ENCODE results near the gene NBPF1. TPM values are rescaled to one million over a fixed set of nuclear protein-coding genes. Genes with fewer than 3 reads are reported as not detected.
"Not testable (repeated sequence)": the region's sequence is repeated elsewhere in the genome, so short reads cannot be mapped to it uniquely, and the experiment has no call there.

Gene NBPF1
- polyA plus RNA-seq (2013, experiment 1 of 4), result 33.5 TPM
- 38.9 TPM for polyA plus RNA-seq (2013, experiment 2 of 4)
- polyA plus RNA-seq (2013, experiment 3 of 4), result 31.8 TPM
- 36.2 TPM for polyA plus RNA-seq (2013, experiment 4 of 4)

DNA sequence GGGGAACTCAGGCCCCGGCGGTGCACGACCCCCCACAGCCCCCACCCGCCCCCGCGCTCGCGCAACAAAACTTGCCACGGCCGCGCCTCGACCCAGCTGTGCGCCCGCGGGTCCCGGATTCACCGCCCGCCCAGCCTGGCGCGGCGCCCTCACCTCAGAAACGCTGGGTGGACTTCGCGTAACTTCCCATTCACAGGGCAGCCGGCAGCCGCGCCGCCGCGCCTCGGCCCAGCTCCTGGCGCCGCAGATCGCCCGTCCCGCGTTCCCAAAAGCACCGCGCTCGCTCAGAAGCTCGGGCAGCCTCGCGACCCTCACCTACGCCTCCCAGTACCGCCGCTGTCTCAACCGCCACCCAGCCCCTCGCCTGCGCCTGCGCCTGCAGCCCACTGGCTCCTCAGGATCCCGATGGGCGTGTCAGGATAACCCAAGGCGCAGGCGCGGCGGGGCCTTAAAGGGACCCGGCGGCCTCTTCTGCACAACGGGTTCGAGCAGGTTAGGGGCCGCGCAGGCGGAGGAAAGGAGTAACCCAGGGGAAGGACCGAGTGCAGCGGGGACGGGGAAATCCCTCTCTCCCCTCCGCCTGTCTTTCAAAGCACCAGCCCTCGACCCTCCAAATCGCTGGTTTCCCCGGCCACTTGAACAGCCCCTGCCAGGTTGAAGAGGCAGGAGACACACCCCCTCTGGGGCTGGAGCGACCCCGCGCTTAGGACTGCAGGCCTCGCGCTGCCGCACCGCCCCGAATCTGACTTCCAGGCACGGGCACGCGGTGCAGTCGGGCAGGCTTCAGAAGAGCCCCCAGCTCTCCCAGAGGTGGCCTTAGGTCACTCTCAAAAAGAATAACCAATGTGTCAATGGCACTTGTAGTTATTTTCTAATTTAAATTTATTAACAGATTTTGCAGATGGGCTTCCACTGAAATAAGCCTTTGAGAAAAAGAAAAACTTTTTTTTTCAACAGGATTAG is at the start of gene NBPF1:
TSS of gene NBPF1 (minus strand) at position 380 of the 963 bp plus-strand sequence.
- WGBS, 2 experiments, result 0% methylated on average over 82 of the region's 82 CpGs
- peaks cover under 1% of the 10 kb centered on the region for H3K36me3 ChIP-seq (ENCODE audit: control insufficient read depth, insufficient read depth, low read length)
- no peaks in the 10 kb centered on the region for H3K9me3 ChIP-seq (ENCODE audit: control insufficient read depth, low read length)
- H3K27ac ChIP-seq (ENCODE audit: insufficient read depth, low read depth, low read length, poor library complexity, severe bottlenecking), result peak within 1 kb of the TSS; percentile 67
- H3K4me1 ChIP-seq (ENCODE audit: control insufficient read depth, insufficient read depth, low read length), result peaks cover 27% of the 10 kb centered on the region
- H3K4me3 ChIP-seq (ENCODE audit: insufficient read depth, low read depth, low read length), result peak within 1 kb of the TSS; percentile 72
- peaks cover 40% of the 10 kb centered on the region for H3K27me3 ChIP-seq (ENCODE audit: control insufficient read depth, insufficient read depth, low read length, poor library complexity, severe bottlenecking)

DNA sequence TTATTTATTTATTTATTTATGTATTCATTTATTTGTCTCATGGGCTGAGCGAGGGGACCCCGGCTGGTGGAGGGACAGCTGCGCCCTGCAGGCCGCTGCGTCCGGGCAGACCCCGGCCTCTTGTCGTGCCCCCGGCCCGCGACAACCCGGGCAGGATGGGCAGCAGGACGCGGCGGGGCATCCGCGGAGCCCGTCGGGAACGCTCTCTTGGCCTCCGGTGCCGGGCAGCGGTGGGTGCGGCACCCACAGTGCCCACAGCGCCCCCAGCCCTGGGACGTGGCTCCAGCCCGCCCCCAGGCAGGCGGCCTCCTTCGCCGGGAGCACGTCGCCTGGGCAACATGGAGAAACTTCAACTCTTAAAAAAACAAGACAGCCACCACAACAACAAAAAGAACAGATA is 44.9 kb upstream of the NBPF1 start:
- not testable (repeated sequence) for H3K27me3 ChIP-seq (ENCODE audit: control insufficient read depth, insufficient read depth, low read length, poor library complexity, severe bottlenecking); H3K27ac ChIP-seq (ENCODE audit: insufficient read depth, low read depth, low read length, poor library complexity, severe bottlenecking); H3K36me3 ChIP-seq (ENCODE audit: control insufficient read depth, insufficient read depth, low read length); H3K9me3 ChIP-seq (ENCODE audit: control insufficient read depth, low read length); H3K4me1 ChIP-seq (ENCODE audit: control insufficient read depth, insufficient read depth, low read length); H3K4me3 ChIP-seq (ENCODE audit: insufficient read depth, low read depth, low read length)
- WGBS, 2 experiments, result 100% methylated on average over 1 of the region's 32 CpGs; no CpG with 5 or more reads in 1 of the 2 experiments

DNA sequence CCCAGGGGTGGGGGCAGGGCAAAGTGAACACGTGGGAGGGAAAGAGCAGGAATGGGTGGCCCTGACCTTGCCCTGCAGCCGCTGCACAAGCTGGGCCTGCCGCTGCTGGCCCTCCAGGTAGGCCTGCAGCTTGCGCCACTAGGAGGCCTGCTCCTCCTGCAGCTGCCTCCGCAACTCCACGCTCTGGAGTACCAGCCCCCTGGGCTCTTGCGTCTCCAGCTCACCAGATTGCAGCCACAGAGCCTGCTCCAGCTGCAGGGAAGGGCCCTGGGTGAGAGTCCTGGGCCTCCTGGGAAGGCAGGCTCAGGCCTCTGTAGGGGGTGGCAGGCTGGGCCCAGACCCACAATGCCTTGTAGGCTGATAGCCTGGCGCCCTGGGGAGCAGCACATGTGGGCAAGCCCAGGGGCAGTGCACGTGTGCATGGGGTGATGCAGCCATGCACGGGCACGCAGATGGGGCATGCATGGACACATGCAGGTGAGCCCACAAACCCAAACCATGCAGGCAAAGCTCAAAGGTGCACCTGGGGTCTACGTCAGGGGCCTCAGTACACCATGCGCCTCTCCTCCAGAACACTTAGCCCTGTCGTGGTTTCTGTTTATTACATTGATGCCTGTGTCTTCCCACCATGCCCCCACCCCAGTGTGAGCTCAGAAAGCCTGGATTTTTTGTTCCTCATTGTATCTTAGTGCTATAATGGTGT is 43.8 kb upstream of the NBPF1 start:
- WGBS, 2 experiments, result no CpG with 5 or more reads among the region's 14 CpGs
- not testable (repeated sequence) for H3K36me3 ChIP-seq (ENCODE audit: control insufficient read depth, insufficient read depth, low read length); H3K4me3 ChIP-seq (ENCODE audit: insufficient read depth, low read depth, low read length); H3K27me3 ChIP-seq (ENCODE audit: control insufficient read depth, insufficient read depth, low read length, poor library complexity, severe bottlenecking); H3K4me1 ChIP-seq (ENCODE audit: control insufficient read depth, insufficient read depth, low read length); H3K27ac ChIP-seq (ENCODE audit: insufficient read depth, low read depth, low read length, poor library complexity, severe bottlenecking); H3K9me3 ChIP-seq (ENCODE audit: control insufficient read depth, low read length)

DNA sequence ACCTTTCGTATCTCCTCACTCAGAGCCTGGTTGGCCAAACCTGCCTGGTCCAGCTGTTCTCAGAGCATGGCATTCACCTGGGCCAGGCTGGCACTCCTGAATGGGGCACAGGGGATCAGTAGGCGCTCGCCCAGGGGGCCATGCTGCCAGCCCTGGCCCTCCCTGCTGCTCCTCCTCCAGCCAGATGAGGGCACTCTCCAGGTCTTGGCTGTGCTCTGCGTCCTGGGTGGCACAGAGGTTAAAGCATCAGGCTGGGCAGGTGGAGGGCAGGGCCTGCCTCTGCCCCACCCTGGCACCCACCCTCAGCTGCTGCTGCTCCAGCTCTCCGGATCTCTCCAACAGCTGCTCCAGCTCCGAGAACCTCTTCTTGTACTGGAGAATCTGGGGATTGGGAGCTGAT is 43.2 kb upstream of the NBPF1 start:
- not testable (repeated sequence) for H3K9me3 ChIP-seq (ENCODE audit: control insufficient read depth, low read length); H3K4me1 ChIP-seq (ENCODE audit: control insufficient read depth, insufficient read depth, low read length); H3K27me3 ChIP-seq (ENCODE audit: control insufficient read depth, insufficient read depth, low read length, poor library complexity, severe bottlenecking); H3K36me3 ChIP-seq (ENCODE audit: control insufficient read depth, insufficient read depth, low read length); H3K27ac ChIP-seq (ENCODE audit: insufficient read depth, low read depth, low read length, poor library complexity, severe bottlenecking); H3K4me3 ChIP-seq (ENCODE audit: insufficient read depth, low read depth, low read length)
- WGBS, 2 experiments, result 13 to 43% methylated on average over 1 of the region's 6 CpGs

DNA sequence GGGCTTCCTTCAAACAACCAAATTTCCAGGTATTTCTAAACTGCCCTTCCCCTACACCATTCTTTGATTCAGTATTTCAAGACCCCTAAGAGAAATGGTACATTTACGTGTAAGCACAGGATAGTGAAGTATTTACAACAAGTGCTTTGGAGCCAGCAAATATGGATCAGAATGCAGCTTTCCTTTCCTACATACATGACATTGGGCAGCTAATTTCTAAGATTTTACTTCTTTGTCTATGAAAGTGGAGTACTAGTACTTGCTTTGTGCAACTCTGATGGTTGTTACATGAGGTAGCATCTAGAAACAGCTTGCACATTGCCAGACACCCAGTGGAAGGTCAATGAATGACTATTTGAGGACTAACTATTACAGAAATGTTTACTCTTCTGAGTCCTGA is 38.2 kb upstream of the NBPF1 start:
- not testable (repeated sequence) for H3K27ac ChIP-seq (ENCODE audit: insufficient read depth, low read depth, low read length, poor library complexity, severe bottlenecking); H3K9me3 ChIP-seq (ENCODE audit: control insufficient read depth, low read length); H3K36me3 ChIP-seq (ENCODE audit: control insufficient read depth, insufficient read depth, low read length); H3K4me1 ChIP-seq (ENCODE audit: control insufficient read depth, insufficient read depth, low read length); H3K4me3 ChIP-seq (ENCODE audit: insufficient read depth, low read depth, low read length)
- peaks cover 30% of the 10 kb centered on the region for H3K27me3 ChIP-seq (ENCODE audit: control insufficient read depth, insufficient read depth, low read length, poor library complexity, severe bottlenecking)
- WGBS, 2 experiments, result 100% methylated on average over 1 of the region's 1 CpG

DNA sequence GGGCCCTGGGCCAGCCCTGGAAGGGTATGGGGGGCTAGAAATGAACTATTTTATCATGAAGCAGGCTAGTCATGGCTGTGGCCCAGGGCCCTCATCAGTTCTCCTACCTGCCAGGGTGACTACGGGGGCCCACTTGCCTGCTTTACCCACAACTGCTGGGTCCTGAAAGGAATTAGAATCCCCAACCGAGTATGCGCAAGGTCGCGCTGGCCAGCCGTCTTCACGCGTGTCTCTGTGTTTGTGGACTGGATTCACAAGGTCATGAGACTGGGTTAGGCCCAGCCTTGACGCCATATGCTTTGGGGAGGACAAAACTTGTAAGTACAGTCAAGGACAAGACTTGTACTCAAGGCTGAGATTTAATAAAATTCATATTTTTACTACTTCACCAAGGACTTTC is 36.6 kb upstream of the NBPF1 start:
- WGBS, 2 experiments, result 75 to 94% methylated on average over 8 to 9 of the region's 9 CpGs
- peaks cover 37% of the 10 kb centered on the region for H3K27me3 ChIP-seq (ENCODE audit: control insufficient read depth, insufficient read depth, low read length, poor library complexity, severe bottlenecking)

GRCh38 chr1:16649390-16649789 is 36.0 kb upstream of the NBPF1 start:
- not testable (repeated sequence) for H3K4me1 ChIP-seq (ENCODE audit: control insufficient read depth, insufficient read depth, low read length); H3K27ac ChIP-seq (ENCODE audit: insufficient read depth, low read depth, low read length, poor library complexity, severe bottlenecking); H3K4me3 ChIP-seq (ENCODE audit: insufficient read depth, low read depth, low read length); H3K36me3 ChIP-seq (ENCODE audit: control insufficient read depth, insufficient read depth, low read length); H3K9me3 ChIP-seq (ENCODE audit: control insufficient read depth, low read length)
- 82 to 84% methylated on average over 3 to 5 of the region's 6 CpGs for WGBS, 2 experiments
- peaks cover 37% of the 10 kb centered on the region for H3K27me3 ChIP-seq (ENCODE audit: control insufficient read depth, insufficient read depth, low read length, poor library complexity, severe bottlenecking)

More for the DNA sequence above, 36.6 kb upstream of the NBPF1 start:
- not testable (repeated sequence) for H3K9me3 ChIP-seq (ENCODE audit: control insufficient read depth, low read length); H3K27ac ChIP-seq (ENCODE audit: insufficient read depth, low read depth, low read length, poor library complexity, severe bottlenecking); H3K4me3 ChIP-seq (ENCODE audit: insufficient read depth, low read depth, low read length); H3K4me1 ChIP-seq (ENCODE audit: control insufficient read depth, insufficient read depth, low read length); H3K36me3 ChIP-seq (ENCODE audit: control insufficient read depth, insufficient read depth, low read length)

GRCh38 chr1:16648756-16649155 is 35.4 kb upstream of the NBPF1 start:
- not testable (repeated sequence) for H3K4me3 ChIP-seq (ENCODE audit: insufficient read depth, low read depth, low read length); H3K9me3 ChIP-seq (ENCODE audit: control insufficient read depth, low read length); H3K4me1 ChIP-seq (ENCODE audit: control insufficient read depth, insufficient read depth, low read length); H3K27ac ChIP-seq (ENCODE audit: insufficient read depth, low read depth, low read length, poor library complexity, severe bottlenecking); H3K36me3 ChIP-seq (ENCODE audit: control insufficient read depth, insufficient read depth, low read length)
- WGBS, 2 experiments, result 92 to 93% methylated on average over 6 to 7 of the region's 8 CpGs
- peaks cover 37% of the 10 kb centered on the region for H3K27me3 ChIP-seq (ENCODE audit: control insufficient read depth, insufficient read depth, low read length, poor library complexity, severe bottlenecking)

GRCh38 chr1:16648250-16648649 is 34.9 kb upstream of the NBPF1 start:
- not testable (repeated sequence) for H3K36me3 ChIP-seq (ENCODE audit: control insufficient read depth, insufficient read depth, low read length); H3K4me1 ChIP-seq (ENCODE audit: control insufficient read depth, insufficient read depth, low read length); H3K4me3 ChIP-seq (ENCODE audit: insufficient read depth, low read depth, low read length); H3K27ac ChIP-seq (ENCODE audit: insufficient read depth, low read depth, low read length, poor library complexity, severe bottlenecking); H3K9me3 ChIP-seq (ENCODE audit: control insufficient read depth, low read length)
- WGBS, 2 experiments, result 21 to 27% methylated on average over 26 to 27 of the region's 32 CpGs
- peaks cover 37% of the 10 kb centered on the region for H3K27me3 ChIP-seq (ENCODE audit: control insufficient read depth, insufficient read depth, low read length, poor library complexity, severe bottlenecking)
